Activated CD4-positive, alpha-beta T cell treated with anti-CD3 and anti-CD28 coated beads, Interleukin-2, Interleukin-4, amounts not matched to agents 100 ng/mL and 50 ng/mL, durations not matched to agents 16 hours and 8 hours (primary cell): ENCODE measurements around the gene MEF2A.

ENCODE experiments used
- DNase-seq: peaks from one replicate; pipeline ENCODE4 v3.0.0-alpha.2; 2020; ENCODE audit warnings: low spot score

The MEF2A gene

DNA sequence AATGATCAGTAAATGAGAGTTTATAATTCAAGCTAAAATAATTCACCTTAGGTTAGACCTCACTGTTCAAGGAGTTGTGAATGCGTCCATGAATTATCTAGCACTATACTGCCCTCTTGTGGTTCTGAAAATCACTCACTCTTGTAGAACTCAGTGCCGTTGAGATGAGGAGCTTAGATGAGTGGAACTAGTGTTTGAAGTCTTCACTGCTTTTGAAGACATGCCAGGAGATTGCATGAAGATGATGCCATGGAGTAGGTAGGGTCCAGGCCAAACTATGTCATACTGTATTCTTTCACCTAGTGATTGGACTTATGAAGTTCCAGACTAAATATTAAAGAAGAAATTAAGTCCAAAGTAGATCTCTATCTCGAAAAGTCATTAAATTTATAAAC lies 138.7 kb downstream of the MEF2A start:
- DNase-seq: peak; percentile 87

DNA sequence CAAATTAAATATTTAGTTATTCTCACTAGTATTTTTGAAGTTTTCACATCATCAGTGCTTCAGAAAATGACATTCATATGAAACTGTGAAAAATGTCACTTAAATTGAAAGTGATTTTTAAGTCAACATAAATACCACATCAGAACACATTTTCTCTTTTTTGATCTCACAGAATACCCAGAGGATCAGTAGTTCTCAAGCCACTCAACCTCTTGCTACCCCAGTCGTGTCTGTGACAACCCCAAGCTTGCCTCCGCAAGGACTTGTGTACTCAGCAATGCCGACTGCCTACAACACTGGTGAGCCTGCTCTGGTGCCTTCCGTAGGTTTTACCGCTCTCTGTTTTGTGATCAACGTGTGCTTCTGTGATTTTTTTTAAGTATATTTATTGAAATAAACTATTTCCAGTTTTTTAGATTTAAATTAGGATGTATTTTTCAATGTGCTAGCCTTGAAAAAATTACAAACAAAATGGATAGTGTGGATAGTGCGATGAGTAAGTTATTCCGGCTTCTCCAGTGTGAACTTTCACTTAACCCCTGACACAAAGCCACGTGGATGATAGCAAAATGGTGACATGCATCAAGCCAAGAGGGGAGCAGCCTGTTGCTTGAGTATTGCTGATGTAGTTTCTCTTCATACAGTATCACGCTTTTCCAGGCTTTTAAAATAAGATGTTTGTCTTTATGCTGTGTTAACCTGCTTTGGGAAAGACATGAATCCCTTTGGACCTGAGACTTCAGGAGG lies 140.9 kb downstream of the MEF2A start:
- peak; percentile 64 for DNase-seq

DNA sequence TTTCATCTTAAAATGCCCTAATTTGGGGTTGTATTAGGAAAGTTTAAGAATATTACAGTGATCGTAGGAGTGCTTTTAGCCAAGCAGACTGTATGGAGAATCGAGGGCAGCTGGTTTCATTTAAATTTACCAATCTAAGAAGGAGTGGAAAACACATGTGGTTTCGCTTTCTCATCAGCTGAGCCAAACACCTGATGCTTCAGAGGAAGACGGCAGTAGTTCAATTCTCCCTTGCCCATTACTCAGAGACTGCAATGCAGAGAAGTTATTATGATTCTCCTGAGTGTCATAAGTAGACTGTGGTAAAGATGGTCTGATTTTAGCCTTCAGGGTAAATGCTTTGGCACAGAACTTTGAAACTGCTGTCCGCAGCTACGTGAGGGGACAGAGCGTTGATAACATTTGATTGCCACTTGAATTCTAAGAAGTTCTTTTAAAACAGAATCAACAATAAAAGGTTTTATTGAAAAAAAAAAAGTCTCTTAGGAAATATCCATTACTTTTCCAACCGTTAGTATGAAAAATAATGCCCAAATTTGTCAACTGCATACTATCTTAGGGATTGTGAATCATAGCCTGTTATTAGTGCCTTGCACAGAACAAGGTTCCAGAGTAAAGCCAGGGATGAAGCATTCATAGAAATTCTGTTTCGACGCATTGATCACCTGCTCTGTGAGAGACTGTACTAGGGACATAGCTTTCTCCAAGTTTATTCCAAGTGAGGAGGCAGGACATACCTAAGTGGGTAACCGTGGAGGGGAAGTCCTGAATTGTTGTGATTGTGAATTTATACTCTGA lies 141.9 kb downstream of the MEF2A start:
- peak; percentile 58 for DNase-seq

DNA sequence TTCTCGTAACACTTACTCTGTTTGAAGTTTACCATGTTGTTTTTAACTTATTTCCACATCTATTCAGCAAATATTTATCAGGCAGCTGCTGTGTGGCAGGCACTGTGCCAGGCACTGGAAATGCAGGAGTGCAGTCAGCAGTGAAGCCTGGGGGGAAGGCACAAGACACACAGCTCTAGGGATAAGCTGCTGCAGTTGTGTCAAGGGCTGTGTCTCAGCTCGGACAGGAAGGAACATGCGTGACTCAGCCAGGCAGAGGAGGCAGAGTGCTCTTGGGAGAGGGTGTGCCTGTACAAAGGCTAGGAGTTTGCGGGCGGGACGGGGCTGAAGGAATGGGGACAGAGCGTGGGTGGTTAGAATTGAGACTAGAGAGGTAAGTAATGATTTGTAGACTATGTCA lies 142.8 kb downstream of the MEF2A start:
- DNase-seq: no peak

DNA sequence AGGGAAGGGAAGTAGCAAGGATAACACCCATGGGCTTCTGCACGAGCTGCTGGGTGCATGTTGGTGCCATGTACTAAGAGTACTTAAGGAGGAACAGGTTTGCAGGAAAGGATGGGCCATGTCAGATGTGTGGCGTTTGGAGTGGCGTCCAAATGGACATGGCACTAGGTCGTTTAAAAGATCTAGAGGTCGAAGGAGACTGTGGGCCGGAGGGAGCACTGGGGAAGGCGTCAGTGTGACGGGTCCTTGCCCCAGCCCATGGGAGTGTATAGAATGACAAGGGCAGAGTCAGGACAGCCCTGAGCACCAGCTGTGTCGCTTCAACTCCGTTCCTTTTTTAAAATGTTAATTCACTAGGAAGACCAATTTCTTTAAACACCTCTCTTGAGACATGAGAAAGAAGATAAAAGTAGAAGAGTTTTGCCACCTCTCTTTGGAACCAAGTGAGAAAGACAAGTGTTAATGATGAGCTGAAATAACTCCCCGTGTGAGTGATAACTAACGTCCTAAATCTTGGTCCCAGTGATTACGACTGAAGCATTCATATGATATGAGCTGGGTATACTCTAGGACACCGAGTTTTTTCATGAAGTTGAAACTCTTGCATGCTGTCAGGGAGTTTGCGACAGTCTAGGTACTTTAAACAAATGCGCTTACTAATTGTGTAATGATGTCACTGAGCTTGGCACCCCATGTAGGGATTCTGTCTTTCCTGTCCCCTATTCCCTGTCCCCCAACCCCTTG lies 143.6 kb downstream of the MEF2A start:
- DNase-seq: no peak

DNA sequence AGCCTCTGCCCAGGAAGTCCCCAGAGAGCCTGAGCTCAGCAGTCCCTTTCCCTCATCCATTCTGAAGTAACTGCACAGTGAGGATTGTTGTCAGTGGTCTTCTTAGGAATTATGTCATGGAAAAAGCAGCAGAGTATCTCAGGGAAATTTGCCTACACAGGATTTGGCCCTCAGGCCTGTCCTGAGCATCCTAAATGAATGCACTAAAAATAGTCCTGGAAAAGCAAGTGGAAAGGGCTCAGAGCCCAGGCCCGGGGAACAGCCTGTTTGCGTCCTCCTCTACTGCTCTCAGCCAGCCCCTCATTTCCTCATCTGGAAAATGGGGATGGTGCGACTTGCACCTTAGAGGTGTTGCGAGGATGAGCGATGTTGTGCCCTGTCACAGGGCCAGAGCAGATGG lies 145.8 kb downstream of the MEF2A start:
- no peak for DNase-seq

DNA sequence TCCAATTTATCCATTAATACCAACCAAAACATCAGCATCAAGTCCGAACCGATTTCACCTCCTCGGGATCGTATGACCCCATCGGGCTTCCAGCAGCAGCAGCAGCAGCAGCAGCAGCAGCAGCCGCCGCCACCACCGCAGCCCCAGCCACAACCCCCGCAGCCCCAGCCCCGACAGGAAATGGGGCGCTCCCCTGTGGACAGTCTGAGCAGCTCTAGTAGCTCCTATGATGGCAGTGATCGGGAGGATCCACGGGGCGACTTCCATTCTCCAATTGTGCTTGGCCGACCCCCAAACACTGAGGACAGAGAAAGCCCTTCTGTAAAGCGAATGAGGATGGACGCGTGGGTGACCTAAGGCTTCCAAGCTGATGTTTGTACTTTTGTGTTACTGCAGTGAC lies 146.6 kb downstream of the MEF2A start:
- no peak for DNase-seq

DNA sequence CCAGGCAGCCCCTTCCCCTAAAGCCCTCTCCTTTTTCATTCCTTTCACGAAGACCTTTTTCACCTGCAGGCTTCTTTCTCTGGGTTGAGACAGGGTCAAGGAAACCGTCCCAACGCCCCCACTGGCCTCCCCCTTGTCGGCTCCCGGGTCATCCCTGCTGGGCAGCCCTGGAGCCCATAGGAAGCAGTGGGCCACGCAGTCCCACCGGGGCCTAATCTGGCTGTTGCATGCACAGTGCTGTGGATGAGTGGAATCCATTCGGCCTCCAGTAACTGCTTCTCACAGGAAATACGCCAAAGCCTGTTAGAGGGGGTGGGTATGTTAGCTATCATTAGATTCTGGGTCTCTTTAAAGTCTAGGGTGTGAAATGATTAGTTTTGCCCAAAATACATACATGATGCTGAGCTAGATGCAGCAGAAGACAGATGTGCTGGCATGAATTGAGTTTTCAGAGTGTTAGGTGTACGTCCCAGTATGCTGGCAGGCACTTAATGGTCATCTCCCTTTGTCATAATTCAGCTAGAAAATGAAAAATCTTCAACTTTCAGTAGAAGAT lies 150.8 kb downstream of the MEF2A start:
- DNase-seq: no peak

DNA sequence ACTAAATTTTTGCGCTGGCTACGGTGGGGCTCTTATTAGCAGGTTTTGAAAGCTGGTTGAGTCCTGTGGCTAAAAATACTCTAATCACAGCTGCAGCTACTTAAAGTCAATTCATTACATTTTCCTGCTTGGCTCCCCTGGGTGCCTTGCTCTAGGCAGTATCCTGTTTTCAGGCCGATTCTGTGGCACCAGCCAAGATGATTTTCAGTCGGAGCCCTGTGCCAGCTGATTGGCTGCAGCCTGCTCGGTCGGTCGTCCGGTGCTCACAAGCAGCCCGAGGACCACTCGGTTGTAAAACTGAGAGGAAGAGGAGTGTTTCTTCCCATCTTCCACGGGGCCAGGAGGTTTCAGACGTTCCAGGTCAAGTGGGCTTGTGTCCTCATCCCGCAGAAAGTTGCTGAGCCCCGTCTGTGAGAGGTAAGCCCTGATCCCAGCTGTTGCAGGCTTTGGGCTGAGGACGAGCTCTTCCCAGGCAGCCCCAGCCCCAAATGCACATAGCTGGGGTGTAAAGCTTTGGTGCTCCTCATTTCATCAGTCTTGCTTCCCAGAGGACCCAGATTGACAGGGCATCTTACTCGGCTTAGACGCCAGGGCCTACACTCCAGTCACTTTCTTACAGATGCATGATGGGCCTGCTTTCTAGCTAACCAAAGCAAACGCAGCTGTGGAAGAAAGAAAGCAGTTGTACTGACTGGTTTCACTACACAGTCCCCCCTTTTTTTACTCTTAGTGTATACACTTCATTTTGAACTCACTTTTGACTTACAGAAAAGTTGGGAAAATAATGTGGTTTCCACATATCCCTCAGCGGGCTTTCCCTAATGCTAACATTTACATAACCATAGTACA lies 151.6 kb downstream of the MEF2A start:
- no peak for DNase-seq

DNA sequence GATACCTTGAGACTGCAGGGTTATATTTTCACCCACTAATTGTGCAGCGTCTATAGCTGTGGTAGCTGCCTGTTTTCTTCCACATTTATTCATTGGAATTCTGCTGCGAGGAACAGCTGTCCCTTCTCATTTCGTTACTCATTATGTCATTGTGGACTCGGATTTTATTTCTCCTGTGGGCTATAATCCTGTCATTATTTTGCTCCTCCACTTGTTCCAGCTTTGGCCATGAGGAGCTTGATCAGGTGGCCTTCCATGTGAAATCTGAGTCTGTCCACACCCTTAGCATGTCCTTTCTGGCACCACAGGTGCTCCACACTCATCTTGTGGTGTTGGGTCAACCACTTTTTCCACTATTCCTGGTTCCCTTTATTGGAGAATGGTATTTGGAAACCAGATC lies 152.6 kb downstream of the MEF2A start:
- DNase-seq: no peak

DNA sequence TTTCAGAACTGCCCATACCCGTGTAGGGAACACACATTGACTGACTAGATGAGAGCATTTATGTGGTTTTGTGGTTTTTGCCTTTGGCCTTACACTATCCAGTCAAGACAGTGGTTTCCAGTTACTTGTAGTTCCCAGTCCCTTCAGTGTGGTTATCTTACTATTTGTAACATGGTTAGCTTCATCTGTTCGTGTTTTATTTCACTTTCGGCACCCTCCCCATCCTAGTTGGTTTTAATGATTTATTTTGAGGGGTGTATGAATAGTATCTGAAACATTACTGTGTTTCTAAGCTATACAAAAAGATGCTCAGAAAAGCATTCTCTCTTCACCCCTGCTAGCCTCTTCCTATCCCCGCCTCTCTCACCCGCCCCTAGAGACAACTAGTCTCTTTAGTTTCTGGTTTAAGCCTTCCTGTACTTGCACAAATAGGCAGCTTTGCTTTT lies 153.3 kb downstream of the MEF2A start:
- DNase-seq: peak; percentile 33

DNA sequence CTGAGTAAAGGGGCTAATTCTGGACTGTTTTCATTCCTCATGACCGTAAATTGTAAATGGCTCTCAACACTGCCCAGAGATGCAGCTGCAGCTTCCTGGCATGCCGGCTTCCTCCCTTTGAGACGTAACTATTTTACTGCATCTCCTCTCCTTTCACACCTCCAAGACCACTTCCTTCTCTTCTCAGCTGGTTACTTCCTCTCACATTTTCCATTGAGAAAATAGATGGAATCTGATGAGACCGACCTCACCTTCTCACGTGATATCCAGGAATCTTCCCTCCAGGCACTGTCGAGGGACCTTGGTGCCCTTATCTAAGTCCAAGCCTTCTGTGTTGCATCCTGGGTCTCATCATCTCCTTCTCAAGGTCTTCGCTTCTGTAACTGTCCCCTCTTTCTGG lies 154.7 kb downstream of the MEF2A start:
- DNase-seq: peak; percentile 30

DNA sequence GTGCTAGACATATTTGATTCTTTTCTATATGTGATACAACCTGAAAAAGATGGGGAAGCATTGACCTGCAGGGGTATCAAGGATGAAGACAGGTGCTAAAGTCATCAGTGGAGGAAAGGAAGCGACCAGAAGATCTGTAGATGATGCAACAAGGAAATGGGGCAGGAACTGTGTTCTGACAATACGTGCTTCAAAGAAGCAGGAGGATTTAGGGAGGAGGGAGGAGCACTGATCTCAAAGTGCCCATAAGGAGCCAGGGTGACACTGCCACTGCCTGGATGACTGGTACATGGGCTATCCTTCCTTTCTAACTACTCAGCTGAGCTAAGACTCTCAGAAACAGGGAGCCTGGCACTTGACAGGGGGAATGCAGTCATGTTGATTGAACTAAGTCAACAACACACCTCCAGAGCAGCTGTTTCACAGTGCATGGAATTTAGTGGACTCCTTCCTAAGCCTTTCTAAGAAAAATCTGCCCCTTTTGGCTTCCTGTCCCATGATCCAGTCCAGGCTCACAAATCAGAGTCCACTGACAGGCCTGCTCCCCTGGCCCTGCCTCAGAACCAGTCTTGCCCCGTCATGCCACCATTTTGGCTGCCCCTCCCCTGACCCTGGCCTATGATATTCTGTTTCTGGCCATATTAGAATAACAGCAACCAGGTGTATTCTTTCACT lies 155.5 kb downstream of the MEF2A start:
- DNase-seq: no peak

DNA sequence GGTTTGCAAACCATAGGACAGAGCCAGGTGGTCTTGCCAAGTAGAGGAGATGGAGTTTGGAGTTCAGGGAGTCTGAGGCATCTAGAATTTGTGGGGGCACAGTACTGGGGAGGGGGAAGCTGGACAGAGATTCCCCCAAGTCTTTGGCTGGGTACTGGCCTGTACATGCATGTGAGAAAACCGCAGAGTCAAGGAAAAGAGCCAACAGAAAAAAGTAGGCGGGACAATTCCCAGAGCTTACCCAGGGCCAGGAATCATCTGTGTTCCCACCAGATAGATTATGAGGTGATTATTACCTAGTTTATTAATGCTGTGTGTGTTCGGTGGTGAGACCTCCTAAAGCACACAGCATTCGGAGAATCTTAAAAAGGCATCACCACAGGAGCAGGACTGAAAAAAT lies 156.1 kb downstream of the MEF2A start:
- no peak for DNase-seq

DNA sequence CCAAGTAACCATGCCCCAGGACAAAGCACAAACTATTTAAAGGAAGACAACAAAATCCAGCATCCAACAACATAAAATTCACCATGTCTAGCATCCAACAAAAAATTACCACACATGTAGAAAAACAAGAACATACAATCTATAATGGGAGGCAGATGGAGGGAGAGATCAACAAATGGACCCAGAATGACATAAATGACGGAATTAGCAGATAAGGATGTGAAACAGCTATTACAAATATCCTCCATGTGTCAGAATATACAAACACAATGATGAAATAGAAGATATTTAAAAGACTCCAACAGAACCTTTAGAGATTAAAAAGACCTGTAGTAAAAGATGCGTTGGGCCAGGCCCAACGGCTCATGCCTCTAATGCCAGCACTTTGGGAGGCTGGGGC lies 156.6 kb downstream of the MEF2A start:
- no peak for DNase-seq

DNA sequence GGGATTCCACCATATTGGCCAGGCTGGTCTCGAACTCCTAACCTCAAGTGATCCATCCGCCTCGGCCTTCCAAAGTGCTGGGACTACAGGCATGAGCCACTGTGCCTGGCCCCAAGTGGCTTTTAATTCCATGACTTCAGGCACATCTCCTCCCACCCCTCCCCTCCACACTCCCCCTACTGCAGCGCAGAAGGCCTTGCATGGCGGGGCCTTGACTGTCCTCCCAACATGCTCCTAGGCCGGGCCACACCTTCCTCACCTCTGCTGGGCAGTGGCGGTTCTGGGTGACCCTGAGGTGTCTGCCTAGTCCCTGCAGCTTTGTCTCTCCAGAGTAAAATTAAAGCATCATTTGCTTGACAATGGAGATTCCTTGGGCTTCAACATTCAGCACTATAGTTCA lies 160.5 kb downstream of the MEF2A start:
- no peak for DNase-seq

DNA sequence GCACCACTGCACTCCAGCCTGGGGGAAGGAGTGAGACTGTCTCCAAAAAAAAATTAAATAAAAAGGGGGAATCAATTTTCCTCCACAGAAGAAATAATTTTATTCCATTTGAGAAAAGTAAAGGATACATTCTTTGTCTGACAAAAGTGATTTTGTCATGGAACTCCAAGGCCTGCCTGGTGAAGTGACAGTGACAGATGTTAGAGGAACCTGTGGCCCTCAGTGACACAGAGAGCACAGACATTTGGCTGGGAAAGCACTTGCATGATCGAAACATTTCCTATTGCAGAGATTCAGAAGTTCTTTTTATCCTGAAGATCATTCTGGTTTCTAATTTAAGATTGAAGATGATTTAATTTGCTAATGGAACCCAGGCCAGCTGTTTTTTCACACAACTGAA lies 161.5 kb downstream of the MEF2A start:
- no peak for DNase-seq

DNA sequence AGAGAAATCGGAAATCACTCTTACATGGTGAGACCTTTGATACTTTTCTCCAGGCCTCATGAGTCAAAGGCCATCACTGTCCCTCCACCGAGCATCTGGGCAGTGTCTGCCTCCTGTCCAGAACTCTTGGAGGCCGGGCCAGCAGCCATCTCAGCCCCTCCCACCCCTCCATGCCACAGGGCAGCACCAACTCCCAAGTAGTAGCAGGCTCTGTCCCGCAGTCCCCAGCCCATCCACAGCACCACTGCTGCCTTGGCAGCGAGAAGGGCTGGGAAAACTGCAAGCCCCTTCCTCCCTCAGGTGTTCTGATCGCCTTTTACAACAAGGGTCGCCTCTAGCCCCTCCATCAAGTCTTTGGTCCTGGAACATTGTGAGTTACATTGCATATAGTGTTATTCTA lies 161.9 kb downstream of the MEF2A start:
- no peak for DNase-seq

DNA sequence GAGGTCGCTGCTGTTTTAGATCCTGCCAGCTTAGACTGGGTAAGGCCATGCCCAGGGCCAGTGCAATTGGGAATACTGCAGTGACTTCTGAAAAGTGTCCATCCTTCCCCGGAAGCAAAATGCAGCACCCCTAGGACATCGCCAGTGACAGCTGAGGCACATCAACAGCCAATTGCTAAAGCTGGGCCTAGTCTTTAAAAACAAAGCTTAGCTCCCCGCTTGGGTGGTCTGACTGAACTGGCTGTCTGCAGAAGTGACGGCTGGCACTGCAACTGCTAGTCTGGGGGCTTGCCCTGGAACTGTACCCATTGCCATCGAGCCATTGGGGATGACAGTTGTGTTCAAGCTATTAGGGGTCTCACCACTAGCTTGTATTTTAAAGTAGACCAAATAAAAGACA lies 163.1 kb downstream of the MEF2A start:
- no peak for DNase-seq

DNA sequence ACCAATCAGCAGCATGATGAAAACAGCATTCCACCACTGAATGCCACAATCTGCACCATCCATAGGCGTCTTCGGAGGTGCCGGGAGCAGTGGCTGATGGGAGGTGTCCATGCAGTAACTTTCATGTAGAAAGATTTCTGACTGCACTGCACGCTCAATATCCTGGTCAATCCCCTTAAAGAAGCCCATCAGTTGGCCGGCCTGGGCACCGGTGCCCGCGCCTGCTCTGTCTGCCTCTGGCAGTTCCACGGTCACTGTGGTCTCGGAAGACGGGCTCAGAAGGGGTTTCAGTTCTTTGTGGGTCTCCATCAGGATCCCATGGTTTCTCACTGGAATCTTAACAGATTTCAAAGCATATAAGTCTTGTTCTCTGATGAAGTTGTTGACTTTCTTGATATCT lies 163.5 kb downstream of the MEF2A start:
- DNase-seq: no peak

DNA sequence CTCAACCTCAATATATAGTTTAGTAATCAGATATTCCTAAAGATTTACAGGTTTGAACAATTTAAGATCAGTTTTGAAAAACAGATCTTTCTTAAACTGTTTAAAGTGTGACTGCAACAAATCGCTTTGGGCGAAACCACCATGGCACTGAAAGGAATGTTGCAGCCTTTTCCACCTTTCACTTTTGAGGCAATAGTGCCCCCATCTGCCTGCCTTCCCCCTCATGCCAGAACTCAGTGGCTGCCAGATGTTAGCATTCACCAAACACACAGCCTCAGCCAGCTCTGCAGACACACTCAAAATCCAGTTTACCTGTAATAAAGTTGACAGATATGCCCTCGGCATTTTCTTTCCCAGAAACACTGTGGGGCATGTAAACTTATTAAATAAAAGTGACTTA lies 164.1 kb downstream of the MEF2A start:
- no peak for DNase-seq
